Fibroblast of mammary gland (primary cell): Measurements from ENCODE around the gene SAT2.
A peak's percentile ranks its signal among the peaks of the same experiment; 100 is the strongest.
"Not testable (repeated sequence)": the region's sequence is repeated elsewhere in the genome, so short reads cannot be mapped to it uniquely, and the experiment has no call there.

Experiments
- DNase-seq: peaks from one replicate; pipeline ENCODE4 v3.0.0-alpha.2; 2010; ENCODE audit warnings: low read depth
- H3K4me3 ChIP-seq: 2 replicates; pipeline ENCODE4 v1.5.1; 2011; ENCODE audit warnings: low read depth, mild to moderate bottlenecking, low read length, moderate library complexity; ENCODE audit not compliant: control insufficient read depth
- TF ChIP-seq, protein P1 (sequence below): conservative IDR thresholded peaks from 2 replicates; pipeline ENCODE4 v1.5.1; 2011; ENCODE audit warnings: low read depth, low read length, inconsistent platforms; ENCODE audit not compliant: control insufficient read depth, insufficient read depth

Gene SAT2

DNA sequence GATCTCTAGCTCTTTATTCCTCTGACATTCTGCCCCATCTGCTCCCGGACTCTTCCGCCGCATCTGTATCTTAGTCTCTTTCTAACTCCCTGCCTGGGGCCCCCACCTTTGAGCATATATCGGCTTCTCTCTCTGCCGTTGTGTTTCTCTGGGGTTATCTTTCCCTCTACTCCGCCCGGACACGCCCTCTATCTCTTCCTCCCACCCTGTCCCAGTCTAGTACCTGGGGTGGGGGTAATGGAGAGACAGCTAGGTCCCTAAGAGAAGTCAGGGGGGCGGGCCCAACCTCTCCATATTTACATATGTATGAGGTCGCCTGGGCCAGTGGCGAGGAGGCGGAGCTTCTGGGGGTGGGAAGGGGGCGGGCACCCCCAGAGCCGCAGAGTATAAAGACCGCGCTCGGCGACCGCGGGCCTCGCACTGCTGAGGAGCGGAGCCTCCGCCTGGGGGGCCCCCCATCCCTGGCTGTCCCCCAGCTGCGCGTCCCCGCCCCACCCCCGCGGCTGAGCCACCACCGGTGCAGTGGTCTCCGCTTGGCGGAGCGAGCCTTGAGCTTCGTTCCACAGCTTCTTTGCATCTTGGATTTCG, 23.0 kb upstream of the SAT2 start, which contains the start of gene ATP1B2:
Gene ATP1B2, plus strand, starts transcription at position 418 of the 588 bp plus-strand sequence. CDS start 593 bp downstream, outside the sequence.
- H3K4me3 ChIP-seq: peak within 1 kb of the TSS; percentile 19
- TF ChIP-seq, protein P1, sequence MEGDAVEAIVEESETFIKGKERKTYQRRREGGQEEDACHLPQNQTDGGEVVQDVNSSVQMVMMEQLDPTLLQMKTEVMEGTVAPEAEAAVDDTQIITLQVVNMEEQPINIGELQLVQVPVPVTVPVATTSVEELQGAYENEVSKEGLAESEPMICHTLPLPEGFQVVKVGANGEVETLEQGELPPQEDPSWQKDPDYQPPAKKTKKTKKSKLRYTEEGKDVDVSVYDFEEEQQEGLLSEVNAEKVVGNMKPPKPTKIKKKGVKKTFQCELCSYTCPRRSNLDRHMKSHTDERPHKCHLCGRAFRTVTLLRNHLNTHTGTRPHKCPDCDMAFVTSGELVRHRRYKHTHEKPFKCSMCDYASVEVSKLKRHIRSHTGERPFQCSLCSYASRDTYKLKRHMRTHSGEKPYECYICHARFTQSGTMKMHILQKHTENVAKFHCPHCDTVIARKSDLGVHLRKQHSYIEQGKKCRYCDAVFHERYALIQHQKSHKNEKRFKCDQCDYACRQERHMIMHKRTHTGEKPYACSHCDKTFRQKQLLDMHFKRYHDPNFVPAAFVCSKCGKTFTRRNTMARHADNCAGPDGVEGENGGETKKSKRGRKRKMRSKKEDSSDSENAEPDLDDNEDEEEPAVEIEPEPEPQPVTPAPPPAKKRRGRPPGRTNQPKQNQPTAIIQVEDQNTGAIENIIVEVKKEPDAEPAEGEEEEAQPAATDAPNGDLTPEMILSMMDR: no peak
- DNase-seq: peak; percentile 8

DNA sequence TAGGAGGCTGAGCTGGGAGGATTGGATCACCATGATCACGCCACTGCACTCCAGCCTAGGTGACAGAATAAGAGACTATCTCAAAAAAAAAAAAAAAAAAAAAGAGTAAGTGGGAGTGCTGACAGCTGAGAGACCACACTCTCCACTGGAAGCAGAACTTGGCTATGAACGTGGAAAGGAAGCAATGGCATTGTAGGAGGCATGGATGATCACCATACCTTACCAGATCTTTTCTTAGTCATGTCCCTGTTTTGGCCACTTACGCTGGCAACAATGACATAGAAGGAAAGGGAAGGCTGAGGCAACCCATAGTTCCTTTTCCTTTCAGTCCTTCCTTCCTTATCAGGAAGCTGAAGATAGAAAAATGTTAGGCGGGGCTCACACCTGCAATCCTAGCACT, 19.4 kb upstream of the SAT2 start:
- DNase-seq: no peak
- H3K4me3 ChIP-seq: no peak overlapping the region
- TF ChIP-seq, protein P1: no peak

DNA sequence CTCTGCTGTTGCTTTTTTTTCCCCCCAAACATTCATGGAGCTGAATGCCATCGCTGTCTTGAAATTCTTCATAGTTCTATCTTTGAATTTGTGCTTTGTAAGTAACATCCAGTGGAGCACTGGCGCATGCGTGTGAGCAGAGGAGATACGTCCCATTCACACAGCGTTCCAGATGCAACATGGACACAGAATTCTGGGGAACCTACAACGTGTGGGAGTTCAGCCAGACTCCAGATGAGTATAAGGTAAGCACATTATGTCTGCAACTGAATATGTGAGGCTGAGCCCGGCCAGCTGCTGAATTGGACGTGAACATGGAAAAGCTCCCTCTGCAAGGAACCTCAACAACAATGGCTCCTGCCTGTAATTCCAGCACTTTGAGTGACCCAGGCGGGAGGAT, 18.8 kb upstream of the SAT2 start:
- no peak for DNase-seq
- no peak overlapping the region for H3K4me3 ChIP-seq
- TF ChIP-seq, protein P1: no peak

DNA sequence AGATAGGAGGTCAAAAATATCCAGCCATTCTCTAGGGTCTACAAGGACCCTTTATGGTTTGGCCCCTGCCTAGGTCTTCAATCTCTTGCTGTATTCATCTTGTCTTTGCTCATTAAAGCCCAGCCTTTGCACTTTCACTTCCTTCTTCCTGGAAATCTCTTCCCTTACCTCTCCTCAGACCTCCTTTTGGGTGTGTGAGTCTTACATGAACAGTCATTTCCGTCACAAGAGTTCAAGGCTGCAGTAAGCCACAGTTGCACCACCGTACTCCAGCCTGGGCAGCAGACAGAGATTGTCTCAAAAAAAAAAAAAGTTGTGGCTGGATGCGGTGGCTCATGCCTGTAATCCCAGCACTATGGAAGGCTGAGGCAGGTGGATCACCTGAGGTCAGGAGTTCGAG, 17.2 kb upstream of the SAT2 start:
- H3K4me3 ChIP-seq: no peak overlapping the region

DNA sequence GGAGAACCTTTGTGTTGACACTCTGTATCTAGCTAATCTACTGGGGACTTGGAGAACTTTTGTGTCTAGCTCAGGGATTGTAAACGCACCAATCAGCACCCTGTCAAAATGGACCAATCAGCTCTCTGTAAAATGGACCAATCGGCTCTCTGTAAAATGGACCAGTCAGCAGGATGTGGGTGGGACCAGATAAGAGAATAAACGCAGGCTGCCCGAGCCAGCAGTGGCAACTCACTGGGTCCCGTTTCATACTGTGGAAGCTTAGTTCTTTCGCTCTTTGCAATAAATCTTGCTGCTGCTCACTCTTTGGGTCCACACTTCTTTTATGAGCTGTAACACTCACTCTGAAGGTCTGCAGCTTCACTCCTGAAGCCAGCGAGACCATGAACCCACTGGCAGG, 14.0 kb upstream of the SAT2 start:
- not testable (repeated sequence) for H3K4me3 ChIP-seq

More for the DNA sequence above, 17.2 kb upstream of the SAT2 start:
- TF ChIP-seq, protein P1: no peak
- no peak for DNase-seq

DNA sequence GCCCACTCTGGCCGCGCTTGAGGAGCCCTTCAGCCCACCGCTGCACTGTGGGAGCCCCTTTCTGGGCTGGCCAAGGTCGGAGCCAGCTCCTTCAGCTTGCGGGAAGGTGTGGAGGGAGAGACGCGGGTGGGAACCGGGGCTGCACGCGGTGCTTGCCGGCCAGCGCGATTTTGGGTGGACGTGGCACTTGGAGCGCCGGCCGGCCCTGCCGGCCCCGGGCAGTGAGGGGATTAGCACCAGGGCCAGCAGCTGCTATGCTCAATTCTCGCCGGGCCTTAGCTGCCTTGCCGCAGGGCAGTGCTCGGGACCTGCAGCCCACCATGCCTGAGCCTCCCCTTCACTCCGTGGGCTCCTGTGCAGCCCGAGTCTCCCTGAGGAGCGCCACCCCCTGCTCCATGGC, 13.2 kb upstream of the SAT2 start:
- no peak for DNase-seq
- H3K4me3 ChIP-seq: no peak overlapping the region
- TF ChIP-seq, protein P1: no peak

More for the DNA sequence above, 14.0 kb upstream of the SAT2 start:
- DNase-seq: not testable (repeated sequence)

DNA sequence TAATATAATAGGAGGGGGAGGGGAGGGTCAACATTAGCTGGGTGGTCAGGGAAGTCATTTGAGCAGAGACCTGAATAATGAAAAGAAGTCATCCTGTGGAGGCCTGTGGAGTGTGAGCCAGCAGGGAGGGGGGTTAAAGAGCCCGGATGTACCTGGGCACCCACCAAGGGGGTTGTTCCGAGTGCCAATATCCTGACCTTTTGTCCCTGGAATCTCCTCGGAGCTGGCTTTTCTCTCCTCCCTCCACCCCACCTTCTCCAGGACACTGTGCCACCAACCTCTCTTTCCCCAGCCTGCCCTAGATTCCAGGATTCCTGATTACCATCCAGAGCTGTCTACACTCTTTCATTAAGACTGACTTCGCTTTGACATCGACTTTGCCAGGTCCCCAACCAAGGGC, 8.5 kb upstream of the SAT2 start:
- no peak overlapping the region for H3K4me3 ChIP-seq
- DNase-seq: no peak
- TF ChIP-seq, protein P1: no peak
